ENCODE measurements around the gene CHTOP.

Gene CHTOP

GRCh38 chr1:153643100-153643499 is 9.2 kb downstream of the CHTOP start:
- Histone ChIP-seq H3K9me3 (ENCODE audit: control insufficient read depth, insufficient read depth, low read length) (no peaks in the 10 kb centered on the region), H3K36me3 (ENCODE audit: control insufficient read depth, low read length) (peaks cover 91% of the 10 kb centered on the region), H3F3A (ENCODE audit: control insufficient read depth, insufficient read depth) (peaks cover 17% of the 10 kb centered on the region), H3K4me2 (ENCODE audit: low read length) (no peak overlapping the region), H3K79me2 (ENCODE audit: control insufficient read depth, low read length) (peaks cover 15% of the 10 kb centered on the region), H3K9me2 (replicated peaks; ENCODE audit: control insufficient read depth, low read length) (no peaks in the 10 kb centered on the region), H3K4me3 (ENCODE audit: low read length) (no peak overlapping the region), H3K4me1 (ENCODE audit: control insufficient read depth, low read length) (no peaks in the 10 kb centered on the region), H3K27ac (ENCODE audit: low read depth, low read length) (no peak overlapping the region), H4K20me1 (ENCODE audit: control insufficient read depth, insufficient read depth, low read depth, low read length) (no peaks in the 10 kb centered on the region), H3K27me3 (ENCODE audit: control insufficient read depth, low read length) (no peaks in the 10 kb centered on the region)
- TF ChIP-seq CTCF (IDR thresholded peaks at IDR 0.05; ENCODE audit: low read depth, low read length, poor library complexity, severe bottlenecking) (no peak), EZH2phosphoT487 (IDR thresholded peaks at IDR 0.05; ENCODE audit: borderline replicate concordance, low read length) (no peak)

- no peak overlapping the region for H3K4me3 ChIP-seq (ENCODE audit: low read length)
- H3K27me3 ChIP-seq (ENCODE audit: control insufficient read depth, low read length) = no peaks in the 10 kb centered on the region
- H3F3A ChIP-seq (ENCODE audit: control insufficient read depth, insufficient read depth) = peaks cover 17% of the 10 kb centered on the region
- no peaks in the 10 kb centered on the region for H4K20me1 ChIP-seq (ENCODE audit: control insufficient read depth, insufficient read depth, low read depth, low read length)
- H3K36me3 ChIP-seq (ENCODE audit: control insufficient read depth, low read length) = peaks cover 85% of the 10 kb centered on the region
- H3K79me2 ChIP-seq (ENCODE audit: control insufficient read depth, low read length) = peaks cover 12% of the 10 kb centered on the region
- H3K9me2 ChIP-seq (replicated peaks; ENCODE audit: control insufficient read depth, low read length) = no peaks in the 10 kb centered on the region
- H3K4me1 ChIP-seq (ENCODE audit: control insufficient read depth, low read length) = no peaks in the 10 kb centered on the region
- no peaks in the 10 kb centered on the region for H3K9me3 ChIP-seq (ENCODE audit: control insufficient read depth, insufficient read depth, low read length)
- TF ChIP-seq EZH2phosphoT487 (IDR thresholded peaks at IDR 0.05; ENCODE audit: borderline replicate concordance, low read length) (no peak), CTCF (IDR thresholded peaks at IDR 0.05; ENCODE audit: low read depth, low read length, poor library complexity, severe bottlenecking) (no peak)
- H3K4me2 ChIP-seq (ENCODE audit: low read length) = no peak overlapping the region
- H3K27ac ChIP-seq (ENCODE audit: low read depth, low read length) = no peak overlapping the region
These were observed 9.9 kb downstream of the CHTOP start for GRCh38 chr1:153643816-153644215.

- Histone ChIP-seq H3K79me2 (ENCODE audit: control insufficient read depth, low read length) (no peaks in the 10 kb centered on the region; the same call in 1 of the 2 replicates), H3K4me2 (ENCODE audit: low read length) (no peak overlapping the region), H4K20me1 (ENCODE audit: control insufficient read depth, insufficient read depth, low read depth, low read length) (no peaks in the 10 kb centered on the region), H3K27me3 (ENCODE audit: control insufficient read depth, low read length) (no peaks in the 10 kb centered on the region), H3K9me2 (replicated peaks; ENCODE audit: control insufficient read depth, low read length) (no peaks in the 10 kb centered on the region), H3K4me1 (ENCODE audit: control insufficient read depth, low read length) (no peaks in the 10 kb centered on the region), H3K9me3 (ENCODE audit: control insufficient read depth, insufficient read depth, low read length) (no peaks in the 10 kb centered on the region), H3K36me3 (ENCODE audit: control insufficient read depth, low read length) (peaks cover 55% of the 10 kb centered on the region), H3F3A (ENCODE audit: control insufficient read depth, insufficient read depth) (peaks cover 17% of the 10 kb centered on the region), H3K27ac (ENCODE audit: low read depth, low read length) (no peak overlapping the region), H3K4me3 (ENCODE audit: low read length) (no peak overlapping the region)
- TF ChIP-seq CTCF (IDR thresholded peaks at IDR 0.05; ENCODE audit: low read depth, low read length, poor library complexity, severe bottlenecking) (no peak), EZH2phosphoT487 (IDR thresholded peaks at IDR 0.05; ENCODE audit: borderline replicate concordance, low read length) (no peak)
These were observed 12.9 kb downstream of the CHTOP start for GRCh38 chr1:153646672-153647345.

Measured in DOHH2 (cell line).